DMS 273 treated with DMSO at 0.1 percent for 48 hours (cell line): ENCODE measurements around the gene SPTLC1.
A peak's percentile ranks its signal among the peaks of the same experiment; 100 is the strongest.
"Not testable (repeated sequence)": the region's sequence is repeated elsewhere in the genome, so short reads cannot be mapped to it uniquely, and the experiment has no call there.

ENCODE experiments used
- DNase-seq: peaks from one replicate; lab custom pipeline; 2025; lab: John Stamatoyannopoulos, UW

Gene SPTLC1

DNA sequence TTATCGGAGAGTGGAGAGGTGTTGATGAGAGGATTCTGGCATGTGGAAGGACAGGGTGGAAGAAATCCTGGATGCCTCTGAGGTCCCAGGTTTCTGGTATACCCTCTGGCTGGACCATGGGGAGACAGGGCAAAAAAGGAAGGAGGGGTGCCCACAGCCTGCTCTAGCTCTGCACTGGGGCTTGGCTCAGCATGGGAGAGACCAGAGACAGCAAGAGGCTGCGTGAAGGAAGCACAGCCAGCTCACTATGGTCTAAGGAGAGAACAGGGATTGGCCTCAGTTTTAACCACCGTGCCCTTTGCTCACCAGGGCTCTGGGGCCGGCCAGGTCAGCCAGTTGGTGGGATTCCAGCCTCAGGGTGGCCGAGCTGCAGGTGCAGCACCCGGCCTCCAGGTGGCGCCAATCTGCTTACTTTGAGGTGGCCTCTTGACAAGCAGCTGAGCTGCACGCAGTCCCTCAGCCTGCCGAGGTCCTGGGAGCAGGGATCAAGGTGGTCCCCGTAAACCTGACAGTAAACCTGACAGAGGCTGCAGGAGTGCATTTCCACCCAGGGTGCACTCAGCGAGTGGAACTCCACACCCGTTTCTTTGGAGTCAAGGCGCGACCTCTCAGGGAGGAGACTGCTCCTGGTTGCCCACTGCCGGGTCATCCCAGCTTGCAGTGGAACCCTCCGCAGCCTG is 25.0 kb upstream of the SPTLC1 start:
- DNase-seq: no peak

DNA sequence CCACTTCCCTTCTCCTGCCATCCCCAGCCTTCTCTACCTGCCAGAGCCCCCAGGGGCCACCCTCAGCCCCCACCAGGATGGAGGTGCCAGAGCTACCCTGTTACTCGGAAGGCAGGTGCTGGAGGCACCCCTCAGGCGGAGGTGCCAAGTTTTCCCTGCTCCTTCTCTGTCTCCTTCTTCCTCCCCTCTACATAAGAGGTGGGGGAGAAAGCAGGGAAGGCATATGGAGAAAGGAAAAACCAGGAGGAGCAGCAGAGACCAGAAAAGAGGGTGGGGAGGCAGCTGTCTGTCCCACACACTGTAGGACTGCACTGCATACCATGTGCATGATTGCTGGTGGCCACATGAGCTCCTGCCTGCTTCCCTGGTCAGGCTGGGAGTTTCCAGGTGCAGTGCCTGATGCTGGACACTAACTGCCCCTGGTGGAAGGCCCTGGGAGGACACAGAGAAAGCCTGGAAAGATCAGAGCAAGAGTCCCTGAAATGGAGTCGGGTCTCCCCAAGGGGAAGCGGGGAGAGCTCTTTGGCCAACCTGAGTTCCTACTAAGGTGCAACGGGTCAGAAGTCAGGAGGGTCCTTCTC is 23.8 kb upstream of the SPTLC1 start:
- not testable (repeated sequence) for DNase-seq

DNA sequence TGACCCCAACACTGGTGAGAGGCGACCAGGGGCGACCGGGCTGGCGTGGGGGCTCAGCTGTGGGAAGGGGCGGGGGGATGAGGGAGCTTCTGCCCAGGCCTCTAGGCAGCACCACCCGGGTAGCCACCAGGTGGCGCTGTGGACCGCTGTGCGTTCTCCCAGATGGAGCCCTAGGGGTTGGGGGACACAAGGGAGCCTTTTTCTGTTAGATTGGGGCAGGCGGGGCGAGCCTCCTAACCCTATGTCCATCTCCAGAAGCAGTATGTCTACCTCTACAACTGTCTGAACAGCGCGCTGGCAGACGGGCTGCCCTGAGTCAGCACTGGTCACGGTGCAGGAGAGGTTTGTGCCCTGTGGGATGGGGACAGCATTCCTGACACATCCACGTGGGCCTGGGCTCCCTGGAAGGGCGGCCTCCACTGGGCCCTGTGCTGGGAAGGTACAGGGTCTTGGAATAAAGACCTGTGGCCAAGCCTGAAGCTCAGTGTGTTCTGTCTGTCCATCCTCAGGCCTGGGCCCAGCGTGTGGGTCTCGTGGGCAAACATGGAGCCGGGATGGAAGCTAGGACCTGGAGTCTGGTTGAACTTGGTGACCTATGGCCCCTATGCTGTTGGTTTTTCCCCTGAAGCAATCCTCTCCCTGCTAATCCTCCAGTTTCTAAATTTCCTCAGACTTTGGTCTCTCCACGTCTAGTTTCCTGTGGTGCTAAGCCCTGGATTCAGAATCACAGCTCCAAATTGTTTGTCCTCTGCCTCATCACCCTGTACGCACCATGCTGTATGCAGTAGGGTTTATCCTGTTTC is 23.1 kb upstream of the SPTLC1 start:
- DNase-seq: no peak

DNA sequence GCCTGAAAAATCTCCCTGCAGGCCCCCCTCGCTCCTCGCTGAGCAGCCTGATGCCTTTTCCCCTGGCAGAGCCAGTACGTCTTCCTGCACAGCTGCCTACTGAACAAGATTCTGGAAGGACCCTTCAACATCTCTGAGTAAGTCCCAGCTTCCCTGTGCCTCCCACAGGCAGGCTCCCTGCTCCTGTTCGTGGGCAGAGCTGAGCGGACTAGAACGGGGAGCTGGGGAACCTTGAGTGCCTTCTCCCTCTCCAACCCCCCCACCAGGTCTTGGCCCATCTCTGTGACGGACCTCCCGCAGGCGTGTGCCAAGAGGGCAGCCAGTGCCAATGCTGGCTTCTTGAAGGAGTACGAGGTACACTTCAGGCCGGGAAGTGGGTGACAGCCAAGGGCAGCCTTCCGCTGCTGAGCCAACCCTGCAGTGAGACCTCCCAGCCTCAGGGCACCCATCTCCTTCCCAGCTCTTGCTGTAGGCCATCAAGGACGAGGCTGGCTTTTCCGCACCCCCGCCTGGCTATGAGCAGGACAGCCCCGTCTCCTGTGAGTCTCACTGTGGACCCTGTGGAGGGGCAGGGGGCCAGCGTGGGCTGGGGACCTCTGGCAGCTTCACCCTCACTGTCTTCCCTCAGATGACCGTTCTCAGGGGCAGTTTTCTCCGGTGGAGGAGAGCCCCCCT is 21.1 kb upstream of the SPTLC1 start:
- DNase-seq: no peak

GRCh38 chr9:92135576-92135975 is 20.4 kb upstream of the SPTLC1 start:
- DNase-seq: no peak

- DNase-seq: peak; percentile 40
These were observed 18.9 kb upstream of the SPTLC1 start for GRCh38 chr9:92133949-92134604.

DNA sequence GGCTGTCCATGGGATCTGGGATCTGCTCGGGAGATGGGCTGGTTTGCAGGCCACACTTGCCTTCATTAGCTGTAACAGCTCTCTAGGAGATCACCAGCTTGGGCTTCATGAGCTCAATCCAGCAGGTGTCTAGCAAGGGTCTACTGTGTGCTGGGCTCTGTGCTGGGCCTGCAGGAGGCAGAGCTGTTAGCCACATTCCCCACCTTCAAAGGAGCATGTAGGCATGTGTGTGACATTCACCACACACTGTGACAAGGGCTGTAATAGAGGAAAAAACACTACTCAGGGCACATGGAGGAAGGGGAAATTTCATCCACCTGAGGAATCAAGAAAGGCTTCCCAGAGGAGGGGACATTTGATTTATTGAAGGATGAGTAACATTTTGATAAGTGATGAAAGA is 17.7 kb upstream of the SPTLC1 start:
- not testable (repeated sequence) for DNase-seq

- no peak for DNase-seq
These were observed 17.3 kb upstream of the SPTLC1 start for GRCh38 chr9:92132501-92132900.

DNA sequence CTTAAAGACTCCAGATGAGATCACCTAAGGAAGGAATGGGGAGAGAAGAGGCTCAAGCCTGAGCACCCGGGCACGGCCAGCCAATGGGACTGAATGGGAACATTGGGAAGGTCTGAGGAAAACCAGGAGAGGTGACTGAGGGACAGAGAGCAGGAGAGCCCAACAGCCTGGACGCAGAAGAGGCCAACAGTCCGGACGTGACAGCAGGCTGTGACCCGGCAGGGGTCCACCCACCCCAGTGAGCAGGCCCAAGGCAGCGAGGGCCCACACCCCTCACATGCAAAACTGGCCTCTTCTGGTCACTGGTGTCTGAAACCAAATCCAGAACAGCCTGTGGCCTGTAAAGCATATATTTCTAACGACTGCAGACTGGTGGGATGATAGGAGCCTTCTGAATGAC is 7.6 kb upstream of the SPTLC1 start:
- DNase-seq: no peak

GRCh38 chr9:92122061-92122460 is 6.8 kb upstream of the SPTLC1 start:
- DNase-seq: no peak

DNA sequence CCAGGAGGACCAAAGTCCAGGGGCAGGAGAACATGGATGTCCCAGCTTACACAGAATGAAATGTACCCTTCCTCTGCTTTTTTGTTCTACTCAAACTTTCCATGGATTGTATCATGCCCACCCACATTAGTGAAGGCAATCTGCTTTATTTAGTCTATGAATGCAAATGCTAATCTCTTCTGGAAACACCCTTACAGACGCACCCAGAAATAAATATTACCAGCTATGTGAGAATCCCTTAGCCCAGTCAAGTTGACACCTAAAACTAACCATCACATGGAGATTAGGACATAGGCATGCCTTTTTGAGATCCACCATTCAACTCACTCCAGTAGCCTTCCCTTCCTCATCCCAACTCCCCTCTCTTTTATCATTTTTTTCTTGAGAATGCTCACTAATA is 6.1 kb upstream of the SPTLC1 start:
- DNase-seq: no peak

GRCh38 chr9:92120138-92120537 is 4.9 kb upstream of the SPTLC1 start:
- DNase-seq: no peak

DNA sequence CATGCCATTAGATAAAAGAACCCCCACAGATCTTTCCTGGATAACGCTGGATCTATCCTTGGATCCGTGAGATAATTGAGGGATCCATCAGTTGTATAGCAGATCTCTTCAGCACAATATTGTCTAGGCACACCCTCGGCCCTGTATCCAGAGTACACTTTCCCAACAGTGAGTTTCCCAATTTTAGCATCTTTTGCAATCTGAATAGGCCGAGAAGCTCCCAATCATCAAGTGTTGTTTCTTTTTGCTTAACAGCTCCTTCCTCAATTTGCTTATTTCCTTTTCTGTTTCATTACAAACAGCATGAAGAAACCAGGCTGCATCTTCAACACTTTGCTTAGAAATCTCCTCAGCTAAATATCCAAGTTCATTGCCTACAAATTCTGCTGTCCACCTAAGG is 4.4 kb upstream of the SPTLC1 start:
- no peak for DNase-seq

GRCh38 chr9:92108122-92108521 is 7.1 kb downstream of the SPTLC1 start:
- no peak for DNase-seq

DNA sequence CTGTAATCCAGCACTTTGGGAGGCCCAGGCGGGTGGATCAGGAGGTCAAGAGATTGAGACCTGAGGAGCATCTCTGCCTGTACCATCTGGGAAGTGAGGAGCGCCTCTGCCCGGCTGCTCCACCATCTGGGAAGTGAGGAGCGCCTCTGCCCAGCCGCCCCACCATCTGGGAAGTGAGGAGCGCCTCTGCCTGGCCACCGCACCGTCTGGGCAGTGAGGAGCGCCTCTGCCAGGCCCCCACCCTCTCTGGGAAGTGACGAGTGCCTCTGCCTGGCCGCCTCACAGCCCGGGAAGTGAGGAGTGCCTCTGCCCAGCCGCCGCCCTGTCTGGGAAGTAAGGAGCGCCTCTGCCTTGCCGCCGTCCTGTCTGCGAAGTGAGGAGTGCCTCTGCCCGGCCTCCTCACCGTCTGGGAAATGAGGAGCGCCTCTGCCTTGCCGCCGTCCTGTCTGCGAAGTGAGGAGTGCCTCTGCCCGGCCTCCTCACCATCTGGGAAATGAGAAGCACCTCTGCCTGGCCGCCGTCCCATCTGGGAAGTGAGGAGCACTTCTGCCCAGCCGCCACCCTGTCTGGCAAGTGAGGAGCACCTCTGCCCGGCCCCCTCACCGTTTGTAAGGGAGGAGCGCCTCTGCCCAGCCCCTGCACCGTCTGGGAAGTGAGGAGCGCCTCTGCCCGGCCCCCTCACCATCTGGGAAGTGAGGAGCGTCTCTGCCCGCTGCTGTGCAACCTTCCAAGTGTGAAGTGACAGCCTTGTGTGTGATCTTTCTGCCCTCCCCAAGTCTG is 9.6 kb downstream of the SPTLC1 start:
- not testable (repeated sequence) for DNase-seq

DNA sequence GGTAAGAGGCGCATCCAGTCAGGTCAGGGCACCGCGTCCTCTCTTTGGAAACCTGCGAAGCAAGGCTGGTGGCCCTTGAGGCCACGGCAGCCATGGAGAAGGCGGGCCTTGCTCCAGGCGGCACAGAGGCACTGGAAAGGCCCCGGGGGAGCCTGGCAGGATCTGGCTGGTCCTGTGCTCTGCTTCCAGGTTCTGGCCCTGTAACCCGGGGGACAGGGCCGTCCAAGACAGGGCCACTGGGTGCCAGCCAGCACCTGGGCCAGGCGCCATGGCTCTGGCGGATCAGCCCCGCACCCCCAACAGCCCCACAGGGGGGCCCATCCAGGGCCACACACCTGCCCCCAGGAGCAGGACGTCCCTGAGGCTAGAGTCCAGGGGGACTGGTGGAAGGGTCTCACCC is 11.6 kb downstream of the SPTLC1 start:
- DNase-seq: not testable (repeated sequence)

DNA sequence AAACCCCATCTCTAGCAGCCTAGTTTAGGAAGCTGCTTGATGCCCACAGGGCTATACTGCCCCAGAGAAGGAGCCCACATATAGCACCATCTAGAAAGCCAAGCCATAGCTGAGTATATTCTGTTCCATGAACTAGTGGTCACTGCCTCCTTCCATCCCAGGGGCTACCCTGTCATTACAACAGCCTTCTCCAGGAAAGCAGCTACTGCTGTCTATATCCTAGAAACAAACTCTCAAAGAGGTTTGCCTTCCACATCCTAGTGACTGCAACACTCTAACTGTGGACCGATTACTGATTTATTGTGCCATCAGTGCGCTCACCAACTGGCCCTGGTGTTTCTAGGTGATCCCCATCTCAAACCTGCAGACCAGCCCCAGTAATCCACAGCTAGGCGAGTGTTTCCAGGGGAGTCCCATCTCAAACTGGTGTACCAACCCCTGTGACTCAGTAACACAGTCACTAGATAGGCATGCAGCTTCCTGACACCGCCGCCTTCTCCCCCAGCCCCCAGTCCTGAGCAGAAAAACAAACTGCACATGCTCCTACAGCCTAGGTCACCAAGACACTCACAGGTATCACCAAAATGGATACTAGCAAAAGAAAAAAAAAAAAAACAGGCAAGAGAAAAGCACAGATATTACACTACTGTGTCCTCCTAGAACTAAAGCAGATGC is 14.8 kb downstream of the SPTLC1 start:
- no peak for DNase-seq

DNA sequence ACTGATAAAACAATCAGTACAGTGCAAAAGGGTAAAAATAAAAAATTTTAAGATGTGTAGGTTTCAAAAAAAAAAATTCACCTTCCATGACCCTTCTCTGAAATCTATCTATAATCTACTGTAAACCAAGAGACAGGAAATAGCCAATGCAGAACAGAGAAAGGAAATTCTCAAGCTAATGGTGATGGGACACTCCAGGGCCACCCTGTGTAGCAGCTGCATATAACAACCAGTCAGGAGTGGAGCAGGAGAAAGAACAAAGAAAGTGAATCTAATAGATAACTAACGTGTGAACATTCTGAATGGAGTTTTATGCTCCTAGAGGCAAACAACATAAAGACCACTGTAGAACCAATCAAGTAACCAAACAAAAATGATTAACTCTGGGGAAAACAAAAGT is 16.6 kb downstream of the SPTLC1 start:
- DNase-seq: no peak

- DNase-seq: no peak
These were observed 17.2 kb downstream of the SPTLC1 start for GRCh38 chr9:92097997-92098482.

GRCh38 chr9:92095236-92095635 is 20.0 kb downstream of the SPTLC1 start:
- no peak for DNase-seq

DNA sequence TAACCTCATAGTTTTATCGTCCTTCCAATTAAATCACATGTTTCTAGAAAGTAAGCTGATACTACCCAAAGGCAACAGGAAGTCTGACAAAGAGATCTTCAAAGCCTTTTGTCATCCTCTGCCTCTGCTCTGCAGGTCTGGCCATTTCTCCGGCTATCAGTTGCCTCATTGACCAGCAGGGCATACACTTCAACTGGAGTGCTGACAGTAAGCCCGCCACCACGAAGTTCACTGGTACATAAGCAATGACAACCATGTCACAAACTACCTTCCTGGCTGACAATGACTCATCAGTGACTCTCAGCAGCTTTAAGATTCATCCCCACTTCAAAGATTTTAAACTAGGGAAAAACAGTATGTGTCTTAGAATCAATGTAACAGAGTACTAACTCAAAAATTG is 20.6 kb downstream of the SPTLC1 start:
- DNase-seq: no peak
